MM.1S (cell line): ENCODE data around the gene STK32C.

Source experiments
- DNase-seq: peaks from one replicate; pipeline ENCODE4 v3.0.0-alpha.2; 2015
- H2AFZ ChIP-seq: fragments of 300-600 bp; sonication (generic); 2 replicates; pipeline ENCODE4 v1.6.0; 2016; ENCODE audit warnings: antibody characterized with exemption, low read length
- H3F3A ChIP-seq: fragments of 300-600 bp; sonication (generic); 2 replicates; pipeline ENCODE4 v1.6.1; 2016; ENCODE audit warnings: mild to moderate bottlenecking, antibody characterized with exemption, low read length, moderate library complexity, mixed read lengths; ENCODE audit not compliant: insufficient read depth
- H3K27ac ChIP-seq: fragments of 300-600 bp; sonication (generic); 2 replicates; pipeline ENCODE4 v1.5.1; 2016; ENCODE audit warnings: mild to moderate bottlenecking, low read length
- H3K27me3 ChIP-seq: fragments of 300-600 bp; sonication (generic); replicated peaks from 2 replicates; pipeline ENCODE4 v1.6.0; 2016; ENCODE audit warnings: low read length; ENCODE audit not compliant: insufficient read depth
- H3K36me3 ChIP-seq: fragments of 300-600 bp; sonication (generic); replicated peaks from 2 replicates; pipeline ENCODE4 v1.6.1; 2016; ENCODE audit warnings: mild to moderate bottlenecking, low read length, mixed read lengths; ENCODE audit not compliant: insufficient read depth
- H3K4me1 ChIP-seq: fragments of 300-600 bp; sonication (generic); 2 replicates; pipeline ENCODE4 v1.6.1; 2016; ENCODE audit warnings: low read length, mixed read lengths
- H3K4me2 ChIP-seq: fragments of 300-600 bp; sonication (generic); 2 replicates; pipeline ENCODE4 v1.6.0; 2016; ENCODE audit warnings: low read depth, low read length
- H3K4me3 ChIP-seq: fragments of 300-600 bp; sonication (generic); 2 replicates; pipeline ENCODE4 v1.5.1; 2016; ENCODE audit warnings: low read length, mixed read lengths
- H3K79me2 ChIP-seq: fragments of 300-600 bp; sonication (generic); 2 replicates; pipeline ENCODE4 v1.6.1; 2016; ENCODE audit warnings: mixed run types, low read length, mixed read lengths
- H3K9ac ChIP-seq: fragments of 300-600 bp; sonication (generic); 2 replicates; pipeline ENCODE4 v1.6.1; 2016; ENCODE audit warnings: low read length, mixed read lengths
- H3K9me2 ChIP-seq: fragments of 300-600 bp; sonication (generic); replicated peaks from 2 replicates; pipeline ENCODE4 v1.6.1; 2016; ENCODE audit warnings: mild to moderate bottlenecking, low read length, mixed read lengths; ENCODE audit not compliant: insufficient read depth
- H3K9me3 ChIP-seq: fragments of 300-600 bp; sonication (generic); replicated peaks from 2 replicates; pipeline ENCODE4 v1.6.1; 2016; ENCODE audit warnings: mild to moderate bottlenecking, low read length, mixed read lengths; ENCODE audit not compliant: insufficient read depth
- H4K20me1 ChIP-seq: fragments of 300-600 bp; sonication (generic); 2 replicates; pipeline ENCODE4 v1.6.1; 2016; ENCODE audit warnings: mild to moderate bottlenecking, low read length, moderate library complexity, mixed read lengths; ENCODE audit not compliant: insufficient read depth
- EZH2 ChIP-seq: fragments of 300-600 bp; sonication (generic); optimal IDR thresholded peaks from 2 replicates; pipeline ENCODE3; 2017; ENCODE audit warnings: low read depth, mild to moderate bottlenecking, antibody characterized with exemption, low read length, mixed read lengths
- EZH2phosphoT487 ChIP-seq: fragments of 300-600 bp; sonication (generic); IDR thresholded peaks from 2 replicates; pipeline ENCODE4 v1.6.1; 2018; ENCODE audit warnings: antibody characterized with exemption, low read length
- TF ChIP-seq, protein P1 (sequence below): fragments of 300-600 bp; sonication (generic); IDR thresholded peaks from 2 replicates; pipeline ENCODE4 v1.5.1; 2016; ENCODE audit warnings: antibody characterized with exemption, low read length, mixed read lengths

STK32C gene

DNA sequence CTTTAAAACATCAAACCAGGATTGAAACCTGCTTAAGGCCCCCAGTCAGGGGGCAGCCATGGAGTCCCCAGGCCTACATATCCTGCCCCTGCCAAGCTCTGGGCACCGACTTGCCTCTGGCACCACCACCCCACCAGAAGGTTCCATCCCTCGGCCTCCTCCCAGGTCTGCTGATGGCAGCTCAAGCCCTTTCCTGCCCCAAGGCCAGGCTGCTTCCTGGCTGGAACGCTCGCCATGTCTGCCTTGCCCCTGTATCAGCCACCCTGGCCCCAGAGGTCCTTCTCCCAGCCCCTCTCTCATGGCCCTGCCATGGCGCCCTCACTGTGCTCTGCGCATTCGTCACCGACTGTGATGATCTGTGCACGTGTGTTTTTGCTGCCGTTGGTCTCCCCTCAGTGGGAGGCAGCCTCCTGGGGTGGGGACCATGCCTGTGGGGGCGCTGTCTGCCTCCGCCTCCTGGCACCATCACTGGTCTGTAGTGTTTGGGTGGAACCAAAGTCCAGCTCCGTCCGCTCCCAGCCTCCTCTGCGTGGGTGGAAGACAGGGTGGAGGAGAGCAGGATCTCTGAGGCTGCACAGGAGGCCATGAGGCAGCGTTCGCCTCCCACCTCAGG is 117.8 kb downstream of the STK32C start:
- no peak overlapping the region for H3K9ac ChIP-seq
- no peak overlapping the region for H3K27ac ChIP-seq
- H3K9me3 ChIP-seq: no peaks in the 10 kb centered on the region
- peaks cover 22% of the 10 kb centered on the region for H3K27me3 ChIP-seq
- H3K4me3 ChIP-seq: no peak overlapping the region
- H3K4me2 ChIP-seq: no peak overlapping the region
- H3K4me1 ChIP-seq: 0 out of 2 replicates have a peak, but pooled peaks cover 6% of the 10 kb centered on the region
- no peak for TF ChIP-seq EZH2
- H3K36me3 ChIP-seq: no peaks in the 10 kb centered on the region
- H2AFZ ChIP-seq: no peak overlapping the region
- DNase-seq: no peak
- no peaks in the 10 kb centered on the region for H4K20me1 ChIP-seq
- H3K79me2 ChIP-seq: no peaks in the 10 kb centered on the region
- no peaks in the 10 kb centered on the region for H3K9me2 ChIP-seq
- H3F3A ChIP-seq: no peaks in the 10 kb centered on the region

- no peaks in the 10 kb centered on the region for H3K36me3 ChIP-seq
- no peak overlapping the region for H3K4me3 ChIP-seq
- H3K27me3 ChIP-seq: peaks cover 22% of the 10 kb centered on the region
- H3F3A ChIP-seq: no peaks in the 10 kb centered on the region
- TF ChIP-seq EZH2phosphoT487 (no peak), EZH2 (no peak)
- TF ChIP-seq, protein P1, sequence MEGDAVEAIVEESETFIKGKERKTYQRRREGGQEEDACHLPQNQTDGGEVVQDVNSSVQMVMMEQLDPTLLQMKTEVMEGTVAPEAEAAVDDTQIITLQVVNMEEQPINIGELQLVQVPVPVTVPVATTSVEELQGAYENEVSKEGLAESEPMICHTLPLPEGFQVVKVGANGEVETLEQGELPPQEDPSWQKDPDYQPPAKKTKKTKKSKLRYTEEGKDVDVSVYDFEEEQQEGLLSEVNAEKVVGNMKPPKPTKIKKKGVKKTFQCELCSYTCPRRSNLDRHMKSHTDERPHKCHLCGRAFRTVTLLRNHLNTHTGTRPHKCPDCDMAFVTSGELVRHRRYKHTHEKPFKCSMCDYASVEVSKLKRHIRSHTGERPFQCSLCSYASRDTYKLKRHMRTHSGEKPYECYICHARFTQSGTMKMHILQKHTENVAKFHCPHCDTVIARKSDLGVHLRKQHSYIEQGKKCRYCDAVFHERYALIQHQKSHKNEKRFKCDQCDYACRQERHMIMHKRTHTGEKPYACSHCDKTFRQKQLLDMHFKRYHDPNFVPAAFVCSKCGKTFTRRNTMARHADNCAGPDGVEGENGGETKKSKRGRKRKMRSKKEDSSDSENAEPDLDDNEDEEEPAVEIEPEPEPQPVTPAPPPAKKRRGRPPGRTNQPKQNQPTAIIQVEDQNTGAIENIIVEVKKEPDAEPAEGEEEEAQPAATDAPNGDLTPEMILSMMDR: no peak
- H3K9me2 ChIP-seq: no peaks in the 10 kb centered on the region
- H3K27ac ChIP-seq: no peak overlapping the region
- no peaks in the 10 kb centered on the region for H3K9me3 ChIP-seq
- H3K9ac ChIP-seq: no peak overlapping the region
- no peaks in the 10 kb centered on the region for H4K20me1 ChIP-seq
- H2AFZ ChIP-seq: no peak overlapping the region
- H3K4me2 ChIP-seq: no peak overlapping the region
- no peak for DNase-seq
- H3K79me2 ChIP-seq: no peaks in the 10 kb centered on the region
- 0 out of 2 replicates have a peak, but pooled peaks cover 6% of the 10 kb centered on the region for H3K4me1 ChIP-seq
Observed at GRCh38 chr10:132189016-132189415, 118.7 kb downstream of the STK32C start.

GRCh38 chr10:132188331-132188730 is 119.4 kb downstream of the STK32C start:
- H3K27ac ChIP-seq: no peak overlapping the region
- H3K79me2 ChIP-seq: no peaks in the 10 kb centered on the region
- H3F3A ChIP-seq: no peaks in the 10 kb centered on the region
- 0 out of 2 replicates have a peak, but pooled peaks cover 6% of the 10 kb centered on the region for H3K4me1 ChIP-seq
- H3K4me3 ChIP-seq: no peak overlapping the region
- H3K9me2 ChIP-seq: no peaks in the 10 kb centered on the region
- no peak overlapping the region for H2AFZ ChIP-seq
- DNase-seq: no peak
- no peak overlapping the region for H3K9ac ChIP-seq
- H3K9me3 ChIP-seq: no peaks in the 10 kb centered on the region
- no peak for TF ChIP-seq EZH2
- no peak for TF ChIP-seq EZH2phosphoT487
- TF ChIP-seq, protein P1: no peak
- no peaks in the 10 kb centered on the region for H4K20me1 ChIP-seq
- no peaks in the 10 kb centered on the region for H3K36me3 ChIP-seq
- no peak overlapping the region for H3K4me2 ChIP-seq
- peaks cover 19% of the 10 kb centered on the region for H3K27me3 ChIP-seq

- no peaks in the 10 kb centered on the region for H3K36me3 ChIP-seq
- no peaks in the 10 kb centered on the region for H3F3A ChIP-seq
- peaks cover 13% of the 10 kb centered on the region for H3K27me3 ChIP-seq
- H3K9me3 ChIP-seq: no peaks in the 10 kb centered on the region
- no peak for DNase-seq
- no peak for TF ChIP-seq EZH2
- TF ChIP-seq, protein P1: no peak
- no peak for TF ChIP-seq EZH2phosphoT487
- no peak overlapping the region for H3K27ac ChIP-seq
- no peak overlapping the region for H3K4me3 ChIP-seq
- no peaks in the 10 kb centered on the region for H3K9me2 ChIP-seq
- H3K9ac ChIP-seq: no peak overlapping the region
- H3K4me1 ChIP-seq: 0 out of 2 replicates have a peak, but pooled peaks cover 2% of the 10 kb centered on the region
- H2AFZ ChIP-seq: no peak overlapping the region
- no peaks in the 10 kb centered on the region for H4K20me1 ChIP-seq
- H3K4me2 ChIP-seq: no peak overlapping the region
- H3K79me2 ChIP-seq: no peaks in the 10 kb centered on the region
Observed at GRCh38 chr10:132187430-132188138, 120.2 kb downstream of the STK32C start.
